ENCODE results near the gene CRTAP.

DNA sequence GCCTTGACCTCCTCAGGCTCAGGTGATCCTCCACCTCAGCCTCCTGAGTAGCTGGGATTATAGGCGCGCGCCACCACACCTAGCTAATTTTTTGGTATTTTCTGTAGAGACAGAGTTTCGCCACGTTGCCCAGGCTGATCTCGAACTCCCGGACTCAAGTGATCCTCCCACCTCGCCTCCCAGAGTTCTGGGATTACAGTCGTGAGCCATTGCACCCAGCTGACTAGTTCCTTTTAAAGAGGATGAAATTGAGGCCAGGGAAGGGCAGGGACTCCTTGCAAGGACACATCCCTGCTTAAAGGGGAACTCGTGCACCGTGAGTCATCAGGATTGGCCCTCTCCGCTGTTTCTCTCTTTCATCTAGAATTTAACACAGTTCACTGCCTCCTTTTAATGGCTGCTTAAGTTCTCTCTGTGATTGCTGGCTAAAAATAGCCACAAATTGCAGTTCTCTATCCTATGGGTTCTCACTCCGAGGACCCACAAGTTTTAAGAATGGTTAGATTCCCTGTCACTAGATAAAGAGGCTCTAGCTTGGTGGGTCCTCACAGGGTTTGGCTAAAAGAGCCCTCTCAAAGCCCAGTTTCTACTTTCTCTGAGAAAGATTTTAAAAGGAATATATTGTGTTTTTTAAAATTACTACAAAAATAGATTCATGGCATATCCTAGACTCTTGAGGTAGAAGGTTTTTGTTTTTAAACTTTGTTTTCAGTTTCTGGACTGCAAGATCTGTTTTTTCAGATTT, 1.4 kb downstream of the CRTAP start:
- TF ChIP-seq, protein P1, sequence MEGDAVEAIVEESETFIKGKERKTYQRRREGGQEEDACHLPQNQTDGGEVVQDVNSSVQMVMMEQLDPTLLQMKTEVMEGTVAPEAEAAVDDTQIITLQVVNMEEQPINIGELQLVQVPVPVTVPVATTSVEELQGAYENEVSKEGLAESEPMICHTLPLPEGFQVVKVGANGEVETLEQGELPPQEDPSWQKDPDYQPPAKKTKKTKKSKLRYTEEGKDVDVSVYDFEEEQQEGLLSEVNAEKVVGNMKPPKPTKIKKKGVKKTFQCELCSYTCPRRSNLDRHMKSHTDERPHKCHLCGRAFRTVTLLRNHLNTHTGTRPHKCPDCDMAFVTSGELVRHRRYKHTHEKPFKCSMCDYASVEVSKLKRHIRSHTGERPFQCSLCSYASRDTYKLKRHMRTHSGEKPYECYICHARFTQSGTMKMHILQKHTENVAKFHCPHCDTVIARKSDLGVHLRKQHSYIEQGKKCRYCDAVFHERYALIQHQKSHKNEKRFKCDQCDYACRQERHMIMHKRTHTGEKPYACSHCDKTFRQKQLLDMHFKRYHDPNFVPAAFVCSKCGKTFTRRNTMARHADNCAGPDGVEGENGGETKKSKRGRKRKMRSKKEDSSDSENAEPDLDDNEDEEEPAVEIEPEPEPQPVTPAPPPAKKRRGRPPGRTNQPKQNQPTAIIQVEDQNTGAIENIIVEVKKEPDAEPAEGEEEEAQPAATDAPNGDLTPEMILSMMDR (IDR thresholded peaks at IDR 0.05) = no peak
- peak in 1 of 4 donors; percentile 11 for TF ChIP-seq POLR2A (IDR thresholded peaks at IDR 0.05)
